Fibroblast of the aortic adventitia (primary cell): Measurements from ENCODE around the gene GREB1L. TPM values are rescaled to one million over a fixed set of nuclear protein-coding genes. Genes with fewer than 3 reads are reported as not detected.

Experiments used
- DNase-seq: peaks from one replicate; pipeline ENCODE4 v3.0.0-alpha.2; 2010; ENCODE audit warnings: low read depth
- H3K4me3 ChIP-seq: 2 replicates; pipeline ENCODE4 v1.5.1; 2011; ENCODE audit warnings: low read depth, mild to moderate bottlenecking, control low read depth, low read length, moderate library complexity
- total RNA-seq: library from RNA; depleted of rRNA; stranded (reverse); fragments of >200 nt; gene quantifications from 2 replicates; pipeline ENCODE4 v1.2.3, GENCODE V29; 2012; ENCODE audit warnings: low replicate concordance
- TF ChIP-seq, protein P1 (sequence below): IDR thresholded peaks from 2 replicates; pipeline ENCODE4 v1.5.1; 2011; ENCODE audit warnings: mild to moderate bottlenecking, low read length, control low read depth, inconsistent platforms; ENCODE audit not compliant: insufficient read depth

Gene GREB1L
- total RNA-seq, 1 donor = 1.9 TPM

DNA sequence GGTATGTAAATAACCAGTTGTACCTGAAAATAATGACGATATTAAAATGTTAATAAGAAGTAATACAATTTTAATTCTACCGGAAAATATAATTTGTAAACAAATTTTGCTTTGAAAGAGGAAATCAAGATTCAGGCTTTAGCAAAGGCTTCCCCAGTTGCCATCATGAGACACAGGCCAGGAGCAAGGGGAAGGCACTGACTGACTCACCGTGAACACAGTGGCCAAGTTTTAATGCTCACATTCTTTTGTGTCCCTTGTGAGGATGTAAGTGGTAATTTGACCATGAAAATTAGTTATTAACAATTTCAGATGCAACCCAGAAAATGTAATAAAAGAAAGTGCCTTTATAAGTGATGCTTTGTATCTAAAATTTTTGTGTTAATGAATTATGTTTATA is 164.1 kb downstream of the GREB1L start:
- peak; percentile 6 for DNase-seq
- TF ChIP-seq, protein P1, sequence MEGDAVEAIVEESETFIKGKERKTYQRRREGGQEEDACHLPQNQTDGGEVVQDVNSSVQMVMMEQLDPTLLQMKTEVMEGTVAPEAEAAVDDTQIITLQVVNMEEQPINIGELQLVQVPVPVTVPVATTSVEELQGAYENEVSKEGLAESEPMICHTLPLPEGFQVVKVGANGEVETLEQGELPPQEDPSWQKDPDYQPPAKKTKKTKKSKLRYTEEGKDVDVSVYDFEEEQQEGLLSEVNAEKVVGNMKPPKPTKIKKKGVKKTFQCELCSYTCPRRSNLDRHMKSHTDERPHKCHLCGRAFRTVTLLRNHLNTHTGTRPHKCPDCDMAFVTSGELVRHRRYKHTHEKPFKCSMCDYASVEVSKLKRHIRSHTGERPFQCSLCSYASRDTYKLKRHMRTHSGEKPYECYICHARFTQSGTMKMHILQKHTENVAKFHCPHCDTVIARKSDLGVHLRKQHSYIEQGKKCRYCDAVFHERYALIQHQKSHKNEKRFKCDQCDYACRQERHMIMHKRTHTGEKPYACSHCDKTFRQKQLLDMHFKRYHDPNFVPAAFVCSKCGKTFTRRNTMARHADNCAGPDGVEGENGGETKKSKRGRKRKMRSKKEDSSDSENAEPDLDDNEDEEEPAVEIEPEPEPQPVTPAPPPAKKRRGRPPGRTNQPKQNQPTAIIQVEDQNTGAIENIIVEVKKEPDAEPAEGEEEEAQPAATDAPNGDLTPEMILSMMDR = no peak
- no peak overlapping the region for H3K4me3 ChIP-seq

DNA sequence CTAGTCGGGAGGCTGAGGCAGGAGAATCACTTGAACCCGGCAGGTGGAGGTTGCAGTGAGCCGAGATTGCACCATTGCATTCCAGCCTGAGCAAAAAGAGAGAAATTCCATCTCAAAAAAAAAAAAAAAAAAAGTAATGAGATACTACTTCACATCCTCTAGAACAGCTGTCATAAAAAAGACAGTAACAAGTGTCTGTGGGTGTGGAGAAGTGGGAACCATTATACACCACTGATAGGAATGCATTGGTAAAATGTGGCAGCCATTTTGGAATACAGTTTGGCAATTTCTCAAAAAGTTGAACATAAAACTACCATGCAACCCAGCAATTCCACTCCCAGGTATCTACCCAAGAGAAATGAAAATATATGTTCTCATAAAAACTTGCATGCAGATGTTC is 166.6 kb downstream of the GREB1L start:
- TF ChIP-seq, protein P1 = no peak
- no peak for DNase-seq
- no peak overlapping the region for H3K4me3 ChIP-seq

DNA sequence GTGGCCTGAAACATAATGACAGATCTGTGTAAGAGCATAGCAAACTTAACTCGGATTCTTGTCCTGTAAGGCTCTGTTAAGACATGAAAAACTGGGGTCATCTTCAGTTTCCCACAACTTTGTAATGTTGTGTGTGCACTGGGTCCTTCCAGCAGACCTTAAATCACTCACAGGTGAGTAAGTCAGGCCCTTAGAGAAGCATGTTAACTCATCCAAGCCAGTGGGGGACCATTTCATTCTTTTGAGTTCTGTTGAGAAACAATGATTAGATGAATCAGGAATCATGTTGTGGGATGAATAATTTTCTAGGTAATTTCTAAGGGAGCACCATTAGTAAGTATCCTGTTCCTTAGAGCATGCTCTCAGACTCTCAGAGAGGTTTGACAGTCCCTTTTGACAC is 191.4 kb downstream of the GREB1L start:
- DNase-seq = no peak
- TF ChIP-seq, protein P1 = no peak
- H3K4me3 ChIP-seq = no peak overlapping the region

DNA sequence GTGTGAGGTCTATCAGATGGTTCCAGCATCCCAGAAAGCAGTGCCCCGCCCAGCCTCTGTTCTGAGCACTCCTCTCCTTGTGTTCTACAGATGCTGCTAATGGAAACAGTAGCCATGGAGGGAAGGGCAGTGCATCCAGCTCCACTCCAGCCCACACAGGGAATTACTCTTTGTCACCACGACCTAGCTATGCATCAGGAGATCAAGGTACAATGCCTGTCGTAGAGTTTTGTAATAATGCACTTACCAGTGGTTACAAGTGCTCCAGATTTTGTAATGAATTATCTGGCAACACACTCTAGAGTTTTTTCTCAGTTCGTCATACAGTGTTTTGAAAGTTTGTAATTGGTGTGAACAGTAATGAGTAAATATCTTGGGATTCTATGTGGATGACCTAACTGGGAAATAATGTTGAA is 197.4 kb downstream of the GREB1L start:
- DNase-seq = peak; percentile 78

DNA sequence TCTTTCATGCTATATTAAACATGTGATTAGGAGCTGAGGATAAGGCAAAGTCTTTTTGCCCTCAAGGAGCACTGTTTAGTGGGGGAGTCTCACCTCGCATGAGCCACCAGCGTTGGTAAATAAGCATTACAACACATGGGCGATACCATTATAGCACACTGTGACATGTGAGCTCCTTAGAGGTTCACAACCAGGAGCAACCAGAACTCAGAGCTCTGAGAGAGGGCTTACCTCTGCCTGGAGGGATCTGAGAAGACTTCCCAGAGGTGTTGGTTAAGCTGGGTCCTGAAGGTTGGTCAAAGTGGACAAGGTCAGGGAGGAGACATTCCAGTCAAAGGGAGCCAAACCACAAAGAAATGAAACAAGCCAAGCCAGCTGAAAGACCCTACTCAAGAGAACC is 199.6 kb downstream of the GREB1L start:
- no peak overlapping the region for H3K4me3 ChIP-seq
- TF ChIP-seq, protein P1 = no peak
- DNase-seq = no peak

More for the DNA sequence above, 197.4 kb downstream of the GREB1L start:
- TF ChIP-seq, protein P1 = no peak
- H3K4me3 ChIP-seq = no peak overlapping the region

DNA sequence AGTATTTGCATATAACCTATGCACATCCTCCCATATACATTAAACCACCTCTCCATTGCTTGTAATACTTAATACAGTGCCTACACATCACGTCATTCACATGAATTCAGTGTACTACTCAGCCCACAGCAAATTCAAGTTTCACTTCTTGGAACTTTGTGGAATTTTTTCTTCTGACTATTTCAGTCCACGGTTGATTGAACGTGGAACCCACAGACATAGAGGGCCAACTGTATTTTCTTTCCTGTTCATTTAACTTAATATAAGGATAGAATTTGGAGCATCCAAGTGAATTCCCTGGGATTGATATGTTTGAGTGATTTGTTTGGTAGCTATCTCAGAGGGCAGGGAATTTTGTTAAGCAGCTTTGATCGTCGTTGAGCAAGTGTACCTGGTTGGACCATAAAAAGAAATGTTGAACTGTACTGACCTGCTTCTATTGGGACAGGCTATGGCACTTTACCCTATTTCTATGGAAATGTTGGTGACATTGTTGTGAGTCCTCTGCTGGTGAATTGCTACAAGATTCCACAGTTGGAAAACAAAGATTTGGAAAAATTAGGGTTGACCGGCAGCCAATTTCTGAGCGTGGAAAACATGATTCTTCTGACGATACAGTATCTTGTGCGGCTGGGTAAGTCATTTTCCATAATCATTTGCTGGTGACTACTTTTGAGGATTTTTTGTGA is 201.9 kb downstream of the GREB1L start:
- DNase-seq = no peak
- H3K4me3 ChIP-seq = no peak overlapping the region
- TF ChIP-seq, protein P1 = no peak
